Measurements from ENCODE around the gene PARS2. TPM values are rescaled to one million over a fixed set of nuclear protein-coding genes. Genes with fewer than 3 reads are reported as not detected.
"Not testable (repeated sequence)": the region's sequence is repeated elsewhere in the genome, so short reads cannot be mapped to it uniquely, and the experiment has no call there.

PARS2 gene
- total and polyA plus RNA-seq, 4 donors, result 1.2 to 3.0 (median 2.3) TPM

DNA sequence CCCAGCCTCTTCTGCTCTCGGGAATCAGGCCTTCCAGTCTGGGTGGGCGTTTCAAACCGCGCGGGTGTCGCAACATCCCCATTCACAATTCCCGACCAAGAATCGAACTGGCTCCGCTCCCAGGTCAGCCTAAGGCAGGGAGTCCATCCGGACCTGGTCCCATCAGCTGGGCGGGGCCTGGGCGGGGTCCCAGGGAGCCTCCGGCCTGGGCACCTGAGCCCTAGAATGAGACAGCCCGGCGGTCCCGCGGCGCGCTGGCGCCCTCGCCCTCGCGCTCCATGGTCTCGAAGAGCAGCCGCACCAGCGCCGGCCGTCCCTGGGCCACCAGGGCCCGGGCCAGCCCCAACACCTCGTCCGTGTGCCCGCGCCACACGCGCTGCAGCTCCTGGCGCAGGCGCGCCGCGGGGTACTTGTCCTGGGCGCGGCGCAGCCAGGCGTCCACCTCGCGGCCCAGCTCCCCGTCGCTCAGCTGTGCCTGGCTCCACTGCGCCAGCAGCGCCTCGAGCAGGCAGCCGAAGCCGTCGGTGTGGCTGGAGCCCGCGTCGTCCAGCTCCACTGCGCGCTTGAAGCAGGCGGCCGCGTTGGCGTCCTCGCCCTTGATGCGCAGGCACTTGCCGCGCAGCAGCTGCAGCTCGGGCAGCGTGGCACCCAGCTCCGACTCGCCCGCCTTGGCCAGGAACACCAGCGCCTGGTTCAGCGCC is 16.9 kb upstream of the PARS2 start:
- H3K36me3 ChIP-seq (ENCODE audit: control insufficient read depth in 1 of 2, insufficient read depth in 2 of 2, low read length in 1 of 2), result no peaks in the 10 kb centered on the region
- no peaks in the 10 kb centered on the region for H3K27me3 ChIP-seq (ENCODE audit: control insufficient read depth in 1 of 2, insufficient read depth in 2 of 2, low read length in 1 of 2)
- H3K4me3 ChIP-seq (ENCODE audit: low read length in 2 of 2), result no peak overlapping the region
- DNase-seq (no peak), ATAC-seq (ENCODE audit: low FRiP score) (no peak)
- intact Hi-C loops (cut with DNase I), result no loop called here
- H3K4me1 ChIP-seq (ENCODE audit: control insufficient read depth in 1 of 2, insufficient read depth in 2 of 2, low read length in 2 of 2), result no peaks in the 10 kb centered on the region
- no peak overlapping the region for H3K27ac ChIP-seq (ENCODE audit: low read depth in 1 of 2, low read length in 2 of 2)
- WGBS, 2 donors, result 9 to 14% methylated on average over 66 to 74 of the region's 74 CpGs
- H3K9me3 ChIP-seq (ENCODE audit: control insufficient read depth, low read length), result no peaks in the 10 kb centered on the region

DNA sequence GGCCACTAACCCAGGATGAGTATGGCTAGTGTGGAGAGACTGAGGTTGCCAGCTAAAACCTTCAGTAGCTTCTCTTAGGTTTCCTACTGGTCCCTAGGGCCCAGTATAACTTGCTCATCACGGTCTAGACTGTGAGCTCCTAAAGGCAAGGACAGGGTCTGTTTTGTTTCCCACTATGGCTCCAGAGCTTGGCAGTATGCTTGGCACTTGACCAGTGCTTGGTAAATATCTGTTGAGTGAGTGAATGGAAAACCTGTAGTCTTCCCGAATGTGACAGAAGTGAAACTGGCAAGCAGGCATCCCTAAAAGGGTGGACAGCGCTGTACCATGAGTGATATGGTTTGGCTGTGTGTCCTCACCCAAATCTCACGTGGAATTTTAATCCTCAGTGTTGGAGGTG is 13.1 kb upstream of the PARS2 start:
- no peaks in the 10 kb centered on the region for H3K4me1 ChIP-seq (ENCODE audit: control insufficient read depth in 1 of 2, insufficient read depth in 2 of 2, low read length in 2 of 2)
- H3K36me3 ChIP-seq (ENCODE audit: control insufficient read depth in 1 of 2, insufficient read depth in 2 of 2, low read length in 1 of 2), result no peaks in the 10 kb centered on the region
- WGBS, 2 donors, result 53 to 55% methylated on average over 4 of the region's 4 CpGs
- H3K27me3 ChIP-seq (ENCODE audit: control insufficient read depth in 1 of 2, insufficient read depth in 2 of 2, low read length in 1 of 2), result no peaks in the 10 kb centered on the region
- H3K27ac ChIP-seq (ENCODE audit: low read depth in 1 of 2, low read length in 2 of 2), result no peak overlapping the region
- ATAC-seq (ENCODE audit: low FRiP score) (no peak), DNase-seq (no peak)
- intact Hi-C loops (cut with DNase I), result no loop called here
- H3K4me3 ChIP-seq (ENCODE audit: low read length in 2 of 2), result no peak overlapping the region
- H3K9me3 ChIP-seq (ENCODE audit: control insufficient read depth, low read length), result no peaks in the 10 kb centered on the region

DNA sequence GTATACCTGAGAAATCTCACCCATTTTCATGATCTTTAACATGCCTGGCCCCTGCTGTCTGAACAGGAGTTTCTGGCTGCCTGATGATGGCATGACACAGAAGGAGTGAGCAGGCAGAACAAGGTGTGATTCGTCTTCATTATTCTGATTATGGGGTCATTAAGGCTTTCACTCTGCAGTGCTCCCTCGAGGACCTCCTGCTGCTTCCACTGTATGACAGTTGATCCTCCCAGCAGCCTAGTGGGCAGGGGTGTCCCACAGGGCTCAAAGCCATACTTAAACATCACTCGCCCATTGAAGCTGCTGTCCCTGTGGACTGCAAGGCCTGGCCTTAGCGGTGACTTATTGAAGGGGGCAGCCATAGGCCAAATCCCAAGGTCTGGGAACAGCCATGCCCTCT is 12.7 kb upstream of the PARS2 start:
- Histone ChIP-seq H3K27ac (ENCODE audit: low read depth in 1 of 2, low read length in 2 of 2) (no peak overlapping the region), H3K4me3 (ENCODE audit: low read length in 2 of 2) (no peak overlapping the region), H3K4me1 (ENCODE audit: control insufficient read depth in 1 of 2, insufficient read depth in 2 of 2, low read length in 2 of 2) (no peaks in the 10 kb centered on the region), H3K36me3 (ENCODE audit: control insufficient read depth in 1 of 2, insufficient read depth in 2 of 2, low read length in 1 of 2) (no peaks in the 10 kb centered on the region), H3K9me3 (ENCODE audit: control insufficient read depth, low read length) (no peaks in the 10 kb centered on the region), H3K27me3 (ENCODE audit: control insufficient read depth in 1 of 2, insufficient read depth in 2 of 2, low read length in 1 of 2) (no peaks in the 10 kb centered on the region)
- ATAC-seq (ENCODE audit: low FRiP score) (no peak), DNase-seq (no peak)
- WGBS, 2 donors, result 74 to 78% methylated on average over 4 of the region's 4 CpGs
- intact Hi-C loops (cut with DNase I), result no loop called here

DNA sequence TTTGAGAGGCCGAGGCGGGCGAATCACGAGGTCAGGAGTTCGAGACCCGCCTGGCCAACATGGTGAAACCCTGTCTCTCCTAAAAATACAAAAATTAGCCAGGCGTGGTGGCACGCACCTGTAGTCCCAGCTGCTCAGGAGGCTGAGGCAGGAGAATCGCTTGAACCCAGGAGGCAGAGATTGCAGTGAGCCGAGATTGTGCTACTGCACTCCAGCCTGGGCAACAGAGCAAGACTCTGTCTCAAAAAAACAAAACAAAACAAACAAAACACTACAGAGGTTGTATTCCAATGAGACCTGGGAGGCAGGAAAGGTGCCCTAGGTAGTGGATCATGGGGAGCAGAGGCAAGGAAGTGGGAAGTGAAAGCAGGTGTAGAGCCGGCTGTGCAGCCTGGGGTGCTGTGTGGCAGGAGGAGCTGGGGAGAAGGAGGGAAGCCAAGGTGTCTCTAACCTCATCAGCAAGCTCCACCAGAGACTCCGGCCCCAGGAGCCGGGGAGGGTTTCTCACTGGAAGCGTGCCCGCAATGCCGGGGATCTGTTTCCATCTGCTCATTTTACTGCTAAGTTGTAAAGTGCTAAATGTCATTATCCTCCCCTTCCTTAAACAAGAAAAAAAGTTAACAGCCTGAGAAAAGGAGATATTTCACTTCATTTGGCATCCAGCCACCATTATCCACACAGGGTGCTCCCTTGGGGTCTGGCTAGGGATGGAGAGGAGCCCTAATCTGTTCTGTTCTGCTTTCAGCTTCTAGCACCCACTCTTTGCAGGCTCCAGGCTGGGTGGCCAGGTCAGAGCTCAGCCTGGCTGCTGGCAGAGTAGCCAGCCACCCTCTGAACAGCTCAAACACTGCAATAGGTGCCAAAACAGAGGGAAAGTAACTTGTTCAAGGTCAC is 11.8 kb upstream of the PARS2 start:
- H3K27me3 ChIP-seq (ENCODE audit: control insufficient read depth in 1 of 2, insufficient read depth in 2 of 2, low read length in 1 of 2); H3K9me3 ChIP-seq (ENCODE audit: control insufficient read depth, low read length); ATAC-seq (ENCODE audit: low FRiP score); H3K36me3 ChIP-seq (ENCODE audit: control insufficient read depth in 1 of 2, insufficient read depth in 2 of 2, low read length in 1 of 2); DNase-seq; intact Hi-C loops (cut with DNase I); H3K4me3 ChIP-seq (ENCODE audit: low read length in 2 of 2); H3K4me1 ChIP-seq (ENCODE audit: control insufficient read depth in 1 of 2, insufficient read depth in 2 of 2, low read length in 2 of 2); H3K27ac ChIP-seq (ENCODE audit: low read depth in 1 of 2, low read length in 2 of 2): not testable (repeated sequence)
- 68 to 71% methylated on average over 16 of the region's 16 CpGs for WGBS, 2 donors

DNA sequence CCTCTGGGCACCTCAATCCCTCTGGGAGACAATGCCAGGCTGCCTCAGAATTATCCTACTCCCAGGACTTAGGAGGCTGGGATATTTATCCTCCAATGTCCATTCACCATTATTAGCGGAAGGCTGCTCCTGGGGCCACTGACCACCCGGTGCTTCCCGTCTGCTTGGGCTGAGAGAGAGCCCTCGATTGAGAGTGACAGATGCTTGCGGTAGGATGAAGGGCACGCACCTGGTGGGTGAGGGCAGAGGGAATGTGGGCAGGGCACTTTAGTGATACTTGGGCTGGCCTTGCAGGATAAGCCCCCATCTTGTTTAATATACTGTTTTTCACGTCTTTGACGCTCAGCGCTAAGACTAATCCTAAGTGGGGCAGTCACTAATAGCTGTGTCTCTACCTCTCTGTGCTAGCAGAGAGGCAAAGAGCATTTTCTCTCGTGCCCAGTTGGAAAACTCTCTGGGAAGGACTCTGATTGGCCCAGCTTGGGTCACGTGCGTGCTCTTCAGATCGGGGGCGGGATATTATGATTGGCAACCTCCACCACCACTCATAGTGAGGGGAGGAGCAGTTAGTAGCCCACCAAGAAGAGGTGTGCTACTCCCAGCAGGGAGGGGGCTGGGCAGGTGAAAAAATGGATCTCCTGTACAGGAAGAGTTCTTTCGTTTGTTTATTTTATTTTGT is 10.6 kb upstream of the PARS2 start:
- DNase-seq, result no peak
- Histone ChIP-seq H3K27me3 (ENCODE audit: control insufficient read depth in 1 of 2, insufficient read depth in 2 of 2, low read length in 1 of 2) (no peaks in the 10 kb centered on the region), H3K4me1 (ENCODE audit: control insufficient read depth in 1 of 2, insufficient read depth in 2 of 2, low read length in 2 of 2) (no peaks in the 10 kb centered on the region), H3K27ac (ENCODE audit: low read depth in 1 of 2, low read length in 2 of 2) (no peak overlapping the region), H3K4me3 (ENCODE audit: low read length in 2 of 2) (no peak overlapping the region), H3K9me3 (ENCODE audit: control insufficient read depth, low read length) (no peaks in the 10 kb centered on the region), H3K36me3 (ENCODE audit: control insufficient read depth in 1 of 2, insufficient read depth in 2 of 2, low read length in 1 of 2) (no peaks in the 10 kb centered on the region)
- 43 to 51% methylated on average over 14 to 15 of the region's 15 CpGs for WGBS, 2 donors
- ATAC-seq (ENCODE audit: low FRiP score), result no peak
- intact Hi-C loops (cut with DNase I), result no loop called here

DNA sequence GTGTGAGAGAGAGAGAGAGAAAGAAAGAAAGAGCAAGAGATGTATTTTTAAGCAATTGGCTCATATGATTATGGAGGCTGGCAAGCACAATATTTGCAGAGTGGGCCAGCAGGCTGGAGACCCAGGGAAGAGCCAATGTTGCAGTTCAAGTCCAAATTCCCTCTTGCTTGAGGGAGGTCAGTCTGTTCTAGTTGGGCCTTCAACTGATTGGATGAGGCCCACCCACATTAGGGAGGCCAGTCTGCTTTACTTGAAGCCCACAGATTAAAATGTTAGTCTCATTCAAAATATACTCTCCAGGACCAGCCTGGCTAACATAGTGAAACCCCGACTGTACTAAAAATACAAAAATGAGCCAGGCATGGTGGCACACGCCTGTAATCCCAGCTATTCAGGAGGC is 8.6 kb upstream of the PARS2 start:
- WGBS, 2 donors, result 80 to 94% methylated on average over 2 of the region's 2 CpGs
- no peak for DNase-seq

DNA sequence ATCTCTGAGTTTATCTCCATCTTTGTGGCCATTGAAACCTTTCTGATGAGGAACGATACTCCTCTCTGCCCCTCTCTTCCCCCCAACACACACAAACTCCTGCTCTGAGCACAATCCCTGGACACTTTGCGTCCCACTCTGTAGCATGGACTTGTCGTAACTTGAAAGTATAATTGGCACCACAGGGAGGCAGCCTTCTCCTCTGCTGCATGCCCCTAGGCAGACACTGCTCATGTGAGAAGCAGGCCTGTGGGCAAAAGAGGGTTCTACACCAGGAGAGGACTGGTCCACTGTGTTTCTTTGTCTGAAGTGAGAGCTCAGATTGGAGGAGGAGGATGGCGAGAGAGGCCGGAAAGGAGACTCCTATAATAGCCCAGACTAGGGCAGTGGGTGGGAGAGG is 3.8 kb upstream of the PARS2 start:
- Histone ChIP-seq H3K9me3 (ENCODE audit: control insufficient read depth, low read length) (no peaks in the 10 kb centered on the region), H3K36me3 (ENCODE audit: control insufficient read depth in 1 of 2, insufficient read depth in 2 of 2, low read length in 1 of 2) (no peaks in the 10 kb centered on the region), H3K27me3 (ENCODE audit: control insufficient read depth in 1 of 2, insufficient read depth in 2 of 2, low read length in 1 of 2) (no peaks in the 10 kb centered on the region), H3K4me3 (ENCODE audit: low read length in 2 of 2) (no peak overlapping the region), H3K4me1 (ENCODE audit: control insufficient read depth in 1 of 2, insufficient read depth in 2 of 2, low read length in 2 of 2) (no peaks in the 10 kb centered on the region), H3K27ac (ENCODE audit: low read depth in 1 of 2, low read length in 2 of 2) (no peak overlapping the region)
- intact Hi-C loops (cut with DNase I), result no loop called here
- no peak for DNase-seq
- WGBS, 2 donors, result 78 to 83% methylated on average over 5 of the region's 5 CpGs
- ATAC-seq (ENCODE audit: low FRiP score), result no peak

More for the DNA sequence above, 8.6 kb upstream of the PARS2 start:
- Histone ChIP-seq H3K36me3 (ENCODE audit: control insufficient read depth in 1 of 2, insufficient read depth in 2 of 2, low read length in 1 of 2) (no peaks in the 10 kb centered on the region), H3K27ac (ENCODE audit: low read depth in 1 of 2, low read length in 2 of 2) (no peak overlapping the region), H3K27me3 (ENCODE audit: control insufficient read depth in 1 of 2, insufficient read depth in 2 of 2, low read length in 1 of 2) (no peaks in the 10 kb centered on the region), H3K4me1 (ENCODE audit: control insufficient read depth in 1 of 2, insufficient read depth in 2 of 2, low read length in 2 of 2) (no peaks in the 10 kb centered on the region), H3K4me3 (ENCODE audit: low read length in 2 of 2) (no peak overlapping the region), H3K9me3 (ENCODE audit: control insufficient read depth, low read length) (no peaks in the 10 kb centered on the region)
- ATAC-seq (ENCODE audit: low FRiP score), result no peak
- intact Hi-C loops (cut with DNase I), result no loop called here

DNA sequence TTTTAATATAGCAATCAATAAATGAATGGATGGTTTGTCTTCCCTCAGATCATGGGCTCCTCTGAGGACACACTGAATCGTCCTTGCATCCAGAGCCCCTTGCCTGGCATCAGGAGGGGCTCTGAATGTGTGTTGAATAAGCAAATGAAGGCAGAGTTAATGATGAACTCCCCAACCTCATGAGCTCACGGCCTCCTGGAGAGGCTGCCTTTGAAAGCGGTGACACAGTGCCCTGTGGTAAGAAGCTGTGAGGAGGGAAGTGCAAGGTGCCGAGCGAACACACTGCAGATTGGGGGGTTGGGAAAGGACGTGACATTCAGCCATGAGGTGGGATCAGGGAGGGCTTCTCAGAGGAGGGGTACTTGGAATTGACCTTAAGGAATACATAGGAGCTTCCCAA is 3.2 kb upstream of the PARS2 start:
- Histone ChIP-seq H3K36me3 (ENCODE audit: control insufficient read depth in 1 of 2, insufficient read depth in 2 of 2, low read length in 1 of 2) (no peaks in the 10 kb centered on the region), H3K27me3 (ENCODE audit: control insufficient read depth in 1 of 2, insufficient read depth in 2 of 2, low read length in 1 of 2) (no peaks in the 10 kb centered on the region), H3K4me1 (ENCODE audit: control insufficient read depth in 1 of 2, insufficient read depth in 2 of 2, low read length in 2 of 2) (no peaks in the 10 kb centered on the region), H3K27ac (ENCODE audit: low read depth in 1 of 2, low read length in 2 of 2) (no peak overlapping the region), H3K9me3 (ENCODE audit: control insufficient read depth, low read length) (no peaks in the 10 kb centered on the region), H3K4me3 (ENCODE audit: low read length in 2 of 2) (no peak overlapping the region)
- intact Hi-C loops (cut with DNase I), result no loop called here
- WGBS, 2 donors, result 32 to 50% methylated on average over 6 of the region's 6 CpGs
- DNase-seq (no peak), ATAC-seq (ENCODE audit: low FRiP score) (no peak)

Data from aorta (tissue), 5 donors.